GM21576 (cell line): ENCODE measurements around the gene JAK1.
A peak's percentile ranks its signal among the peaks of the same experiment; 100 is the strongest.
"Not testable (repeated sequence)": the region's sequence is repeated elsewhere in the genome, so short reads cannot be mapped to it uniquely, and the experiment has no call there.

ENCODE experiments used
- ATAC-seq: cut with Tn5 transposase; IDR thresholded peaks from one replicate; pipeline ENCODE4 v1.9.1; 2021; ENCODE audit warnings: mild to moderate bottlenecking, moderate library complexity; ENCODE audit not compliant: unreplicated experiment

Gene JAK1

GRCh38 chr1:64966158-64966971, at the start of gene JAK1:
JAK1 (minus strand) TSS chr1:64966549; CDS start chr1:64886264, 80,285 bp downstream.
- peak; percentile 75 for ATAC-seq

- ATAC-seq: no peak
Observed at GRCh38 chr1:65014321-65014720, 48.0 kb upstream of the JAK1 start.

GRCh38 chr1:65011983-65012382, 45.6 kb upstream of the JAK1 start:
- ATAC-seq: no peak

GRCh38 chr1:65009724-65010420, 43.5 kb upstream of the JAK1 start:
- ATAC-seq: no peak

GRCh38 chr1:65009176-65009575, 42.8 kb upstream of the JAK1 start:
- no peak for ATAC-seq

GRCh38 chr1:65006806-65007205, 40.5 kb upstream of the JAK1 start:
- ATAC-seq: no peak

- no peak for ATAC-seq
Observed at GRCh38 chr1:65003316-65003664, 36.9 kb upstream of the JAK1 start.

- ATAC-seq: peak; percentile 82
Observed at GRCh38 chr1:65002508-65003315, 36.4 kb upstream of the JAK1 start.

GRCh38 chr1:65002156-65002507, 35.8 kb upstream of the JAK1 start:
- no peak for ATAC-seq

GRCh38 chr1:65001231-65001792, 35.0 kb upstream of the JAK1 start:
- ATAC-seq: no peak

GRCh38 chr1:64998425-64998948, 32.1 kb upstream of the JAK1 start:
- not testable (repeated sequence) for ATAC-seq

- ATAC-seq: no peak
Observed at GRCh38 chr1:64996541-64997257, 30.4 kb upstream of the JAK1 start.

- no peak for ATAC-seq
Observed at GRCh38 chr1:64995316-64995715, 29.0 kb upstream of the JAK1 start.

GRCh38 chr1:64986903-64987871, 20.8 kb upstream of the JAK1 start:
- peak; percentile 99 for ATAC-seq

- no peak for ATAC-seq
Observed at GRCh38 chr1:64984737-64985136, 18.4 kb upstream of the JAK1 start.

- no peak for ATAC-seq
Observed at GRCh38 chr1:64984106-64984505, 17.8 kb upstream of the JAK1 start.

GRCh38 chr1:64983110-64983509, 16.8 kb upstream of the JAK1 start:
- no peak for ATAC-seq

GRCh38 chr1:64981601-64982533, 15.5 kb upstream of the JAK1 start:
- ATAC-seq: no peak
